Lung (tissue), 12 donors: ENCODE data around the gene PROX2. TPM values are rescaled to one million over a fixed set of nuclear protein-coding genes. Genes with fewer than 3 reads are reported as not detected.

Experiments
- ATAC-seq: fragments of 200-7000 bp; cut with Tn5 transposase; one replicate; pipeline ENCODE4 v1.9.1; 2020; ENCODE audit warnings: moderate number of reproducible peaks; ENCODE audit not compliant: insufficient read depth, low FRiP score
- DNase-seq, 3 donors: peaks; one replicate each; pipeline ENCODE4 v3.0.0-alpha.2; 2013 to 2017
- H3K27ac ChIP-seq, 2 donors: one replicate each; pipeline ENCODE4 v1.5.1; 2013; ENCODE audit warnings: mild to moderate bottlenecking in 2 of 2, moderate library complexity in 2 of 2, control low read depth in 1 of 2, inconsistent platforms in 1 of 2, low read depth in 1 of 2, low read length in 1 of 2
- H3K27me3 ChIP-seq, 3 donors: one replicate each; pipeline ENCODE4 v1.5.1; 2013; ENCODE audit warnings: low read length in 2 of 3; ENCODE audit not compliant: control insufficient read depth in 3 of 3, insufficient read depth in 3 of 3
- H3K36me3 ChIP-seq, 4 donors: one replicate each; pipeline ENCODE4 v1.5.1; 2013; ENCODE audit warnings: low read length in 4 of 4, mild to moderate bottlenecking in 1 of 4, moderate library complexity in 1 of 4; ENCODE audit not compliant: control insufficient read depth in 4 of 4, insufficient read depth in 4 of 4
- H3K4me1 ChIP-seq, 5 donors: one replicate each; pipeline ENCODE4 v1.5.1; 2013; ENCODE audit warnings: low read length in 5 of 5, mild to moderate bottlenecking in 2 of 5, moderate library complexity in 1 of 5; ENCODE audit not compliant: control insufficient read depth in 5 of 5, insufficient read depth in 5 of 5
- H3K4me3 ChIP-seq: one replicate; pipeline ENCODE4 v1.5.1; 2013; ENCODE audit warnings: mild to moderate bottlenecking, control low read depth, moderate library complexity
- H3K9ac ChIP-seq, 2 donors: one replicate each; pipeline ENCODE4 v1.5.1; 2013; ENCODE audit warnings: low read length in 2 of 2, control low read depth in 1 of 2; ENCODE audit not compliant: insufficient read depth in 1 of 2
- H3K9me3 ChIP-seq, 4 donors: one replicate each; pipeline ENCODE4 v1.5.1; 2013; ENCODE audit warnings: low read length in 3 of 4, mild to moderate bottlenecking in 1 of 4, moderate library complexity in 1 of 4; ENCODE audit not compliant: control insufficient read depth in 4 of 4, insufficient read depth in 3 of 4
- CTCF ChIP-seq: IDR thresholded peaks from 2 replicates; pipeline ENCODE4 v1.5.1; 2012; ENCODE audit warnings: mild to moderate bottlenecking; ENCODE audit errors: control extremely low read depth, extremely low read depth
- WGBS, 2 donors: extraction: QIAGEN DNeasy Blood & Tissue Kit; methylation state at CpG; one replicate each; pipeline ENCODE4 v1.1.7; 2013; 5-methylcytosine and 5-hydroxymethylcytosine counted together
- polyA plus RNA-seq, 2 donors: library from polyadenylated mRNA; stranded (reverse); fragments of 200-250 nt; gene quantifications; one replicate each; pipeline ENCODE4 v1.2.1, GENCODE V29; 2013
- total RNA-seq, 2 donors: library from RNA; depleted of rRNA in 1 of 2; stranded (reverse); fragments of >200 nt in 1 of 2; gene quantifications; one replicate each; pipeline ENCODE4 v1.2.1, GENCODE V29; 2014 to 2021
- donor health status: control.
- donor health status: control.
- donor health status: Bipolar disorder and iron deficiency.
- donor health status: healthy.
- donor health status: DM: yes; HTN: yes; CAD: no.

PROX2 gene
- total and polyA plus RNA-seq, 4 donors, result 0.01 to 0.09 TPM; not detected in 2

- Histone ChIP-seq H3K4me1 (peaks cover 0 to 14% (median 4%) of the 10 kb centered on the region in 5 donors), H3K9me3 (peaks cover 0 to 1% (median 0%) of the 10 kb centered on the region in 4 donors), H3K27ac (no peak overlapping the region), H3K36me3 (peaks cover 21 to 36% (median 21%) of the 10 kb centered on the region in 4 donors), H3K9ac (no peak overlapping the region), H3K4me3 (no peak overlapping the region), H3K27me3 (no peaks in the 10 kb centered on the region)
- WGBS, 2 donors, result 44 to 48% methylated on average over 14 of the region's 14 CpGs
- DNase-seq (peak; percentile 58 to 71 (median 62)), ATAC-seq (peak; percentile 71)
- TF ChIP-seq CTCF, result peak; percentile 83
Observed at GRCh38 chr14:74905595-74906142, 29.7 kb upstream of the PROX2 start.

- Histone ChIP-seq H3K9ac (no peak overlapping the region), H3K36me3 (peaks cover 29 to 41% (median 29%) of the 10 kb centered on the region in 4 donors), H3K4me1 (peaks cover 0 to 14% (median 4%) of the 10 kb centered on the region in 5 donors), H3K27me3 (no peaks in the 10 kb centered on the region), H3K27ac (no peak overlapping the region), H3K4me3 (no peak overlapping the region), H3K9me3 (peaks cover 0 to 1% (median 0%) of the 10 kb centered on the region in 4 donors)
- TF ChIP-seq CTCF, result no peak
- 89 to 91% methylated on average over 6 of the region's 6 CpGs for WGBS, 2 donors
- no peak for ATAC-seq
- no peak for DNase-seq
Observed at GRCh38 chr14:74904635-74905503, 28.9 kb upstream of the PROX2 start.

GRCh38 chr14:74902941-74903705 lies 27.2 kb upstream of the PROX2 start:
- TF ChIP-seq CTCF, result no peak
- ATAC-seq (no peak), DNase-seq (no peak)
- peaks cover 0 to 1% (median 0%) of the 10 kb centered on the region in 4 donors for H3K9me3 ChIP-seq
- no peak overlapping the region for H3K27ac ChIP-seq
- 81 to 82% methylated on average over 10 of the region's 10 CpGs for WGBS, 2 donors
- H3K9ac ChIP-seq, result no peak overlapping the region
- no peak overlapping the region for H3K4me3 ChIP-seq
- H3K36me3 ChIP-seq, result peaks cover 45 to 58% (median 46%) of the 10 kb centered on the region in 4 donors
- H3K4me1 ChIP-seq, result peaks cover 0 to 12% (median 4%) of the 10 kb centered on the region in 5 donors
- no peaks in the 10 kb centered on the region for H3K27me3 ChIP-seq
